GM10266 (cell line): ENCODE data around the gene CDK1.
A peak's percentile ranks its signal among the peaks of the same experiment; 100 is the strongest.

Source experiments
- DNase-seq: peaks from one replicate; pipeline ENCODE4 v3.0.0; 2012; ENCODE audit errors: extremely low spot score
- TF ChIP-seq, protein P1 (sequence below): IDR thresholded peaks from 2 replicates; pipeline ENCODE4 v1.5.1; 2012; ENCODE audit warnings: mild to moderate bottlenecking, low read depth; ENCODE audit not compliant: control insufficient read depth, insufficient read depth; ENCODE audit errors: missing control alignments

Gene CDK1

DNA sequence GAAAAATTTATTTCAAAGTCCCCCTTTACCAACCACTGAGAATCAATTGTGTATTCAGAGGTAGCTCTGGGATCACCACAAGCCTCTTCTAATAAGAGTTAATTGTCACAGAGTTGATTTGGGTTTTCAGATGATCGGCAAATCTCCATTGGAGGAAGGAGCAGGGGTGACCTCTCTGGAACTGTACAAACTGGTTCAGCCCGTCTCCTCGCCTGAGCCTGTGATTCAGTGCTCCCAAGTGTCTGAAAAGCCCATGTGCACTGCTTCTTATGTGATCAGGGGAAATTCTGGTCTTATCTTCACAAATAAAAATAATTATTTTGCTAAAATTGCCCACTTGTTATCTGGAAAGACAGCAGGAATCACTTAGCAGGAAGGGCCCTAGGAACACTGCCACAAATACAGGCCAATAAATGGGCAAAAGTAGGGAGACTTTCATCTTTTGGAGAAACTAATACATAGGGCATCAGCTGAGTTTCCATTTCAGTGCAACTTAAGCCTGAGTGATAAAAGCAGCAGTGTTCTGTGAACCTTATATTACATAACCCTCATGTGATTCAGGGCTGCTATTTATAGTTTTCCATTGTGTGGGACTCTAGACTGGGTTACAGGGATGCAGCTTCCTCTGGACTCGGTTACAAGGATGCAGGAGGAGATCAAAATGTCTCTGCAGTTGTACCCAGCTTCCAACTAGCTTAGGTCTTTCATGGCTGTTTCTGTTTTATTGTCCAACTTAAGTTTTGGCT lies 32.3 kb downstream of the CDK1 start:
- TF ChIP-seq, protein P1, sequence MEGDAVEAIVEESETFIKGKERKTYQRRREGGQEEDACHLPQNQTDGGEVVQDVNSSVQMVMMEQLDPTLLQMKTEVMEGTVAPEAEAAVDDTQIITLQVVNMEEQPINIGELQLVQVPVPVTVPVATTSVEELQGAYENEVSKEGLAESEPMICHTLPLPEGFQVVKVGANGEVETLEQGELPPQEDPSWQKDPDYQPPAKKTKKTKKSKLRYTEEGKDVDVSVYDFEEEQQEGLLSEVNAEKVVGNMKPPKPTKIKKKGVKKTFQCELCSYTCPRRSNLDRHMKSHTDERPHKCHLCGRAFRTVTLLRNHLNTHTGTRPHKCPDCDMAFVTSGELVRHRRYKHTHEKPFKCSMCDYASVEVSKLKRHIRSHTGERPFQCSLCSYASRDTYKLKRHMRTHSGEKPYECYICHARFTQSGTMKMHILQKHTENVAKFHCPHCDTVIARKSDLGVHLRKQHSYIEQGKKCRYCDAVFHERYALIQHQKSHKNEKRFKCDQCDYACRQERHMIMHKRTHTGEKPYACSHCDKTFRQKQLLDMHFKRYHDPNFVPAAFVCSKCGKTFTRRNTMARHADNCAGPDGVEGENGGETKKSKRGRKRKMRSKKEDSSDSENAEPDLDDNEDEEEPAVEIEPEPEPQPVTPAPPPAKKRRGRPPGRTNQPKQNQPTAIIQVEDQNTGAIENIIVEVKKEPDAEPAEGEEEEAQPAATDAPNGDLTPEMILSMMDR: no peak
- DNase-seq: no peak

GRCh38 chr10:60816628-60817397 lies 38.5 kb downstream of the CDK1 start:
- TF ChIP-seq, protein P1: peak; percentile 85
- DNase-seq: peak; percentile 58

- no peak for DNase-seq
- TF ChIP-seq, protein P1: no peak
Measured at GRCh38 chr10:60817398-60817805, 39.1 kb downstream of the CDK1 start.

DNA sequence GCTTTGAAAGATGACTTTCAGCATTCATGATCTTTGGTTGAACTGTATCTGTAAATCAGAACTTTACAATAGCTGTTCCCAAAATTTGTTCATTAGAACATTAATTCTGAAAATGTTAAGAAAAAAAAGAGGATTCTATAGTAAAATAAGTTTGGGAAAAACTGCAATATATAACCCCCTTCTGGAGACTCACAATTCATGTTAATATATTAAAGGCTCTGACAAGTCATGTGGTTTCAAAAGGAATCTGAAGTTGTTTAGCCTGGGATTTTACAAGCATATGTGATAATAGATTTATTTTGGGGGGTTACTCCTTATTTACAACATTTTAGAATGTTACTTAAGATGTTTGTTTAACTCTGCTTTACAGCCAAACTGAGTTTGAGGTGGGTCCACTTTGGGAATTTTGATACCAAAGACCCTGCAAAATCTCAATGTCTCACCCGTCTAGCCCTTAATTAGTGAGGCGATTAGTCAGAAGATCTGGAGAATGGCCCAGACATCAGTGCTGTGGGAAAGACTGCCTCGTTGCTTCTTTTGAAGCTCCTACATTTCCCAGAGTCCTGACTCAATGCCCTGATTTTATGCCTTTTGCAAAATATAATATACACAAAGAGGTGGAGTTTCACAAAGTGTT lies 40.0 kb downstream of the CDK1 start:
- TF ChIP-seq, protein P1: no peak
- no peak for DNase-seq

DNA sequence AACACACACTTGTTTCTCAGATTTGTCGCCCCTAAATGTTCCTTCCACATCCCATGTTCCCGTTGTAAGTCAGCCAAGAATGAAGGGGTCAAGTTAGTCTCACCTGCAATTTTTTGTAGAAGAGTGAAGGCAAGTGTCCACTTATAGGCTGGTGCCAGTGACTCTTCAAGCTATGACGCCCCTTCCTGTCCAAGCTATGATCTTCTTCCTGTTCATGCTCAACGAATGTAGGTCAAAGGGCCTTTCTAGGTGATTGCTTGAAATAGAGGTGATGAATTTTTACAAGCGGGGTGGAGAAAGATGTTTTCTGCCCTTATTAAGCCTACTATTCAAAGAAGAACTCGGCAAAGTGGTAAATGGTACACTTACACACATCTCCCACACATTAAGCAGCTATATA lies 41.0 kb downstream of the CDK1 start:
- DNase-seq: no peak
- TF ChIP-seq, protein P1: no peak

- peak; percentile 5 for DNase-seq
- TF ChIP-seq, protein P1: no peak
Measured at GRCh38 chr10:60820093-60820754, 41.9 kb downstream of the CDK1 start.
